ENCODE results near the gene IYD.

GRCh38 chr6:150373260-150373701 is 4.5 kb downstream of the IYD start:
- TF ChIP-seq CTCF (IDR thresholded peaks at IDR 0.05) (no peak), ZFX (IDR thresholded peaks at IDR 0.05; ENCODE audit: borderline replicate concordance) (no peak)
